ENCODE results near the gene RGS9. TPM values are rescaled to one million over a fixed set of nuclear protein-coding genes. Genes with fewer than 3 reads are reported as not detected.

The RGS9 gene
- total RNA-seq, 1 experiment from 2014 or later, result 3.1 TPM

Other genes starting within 250 kb of the RGS9 start
- 3.7 and 4.4 TPM in 2 replicates for gene LRRC37A3, start 217.9 kb upstream of the RGS9 start, total RNA-seq (2014; rRNA removed; shearing (Covaris generic))
- gene GNA13, start 80.6 kb upstream of the RGS9 start, total RNA-seq (2014; rRNA removed; shearing (Covaris generic)), result 39.6 and 41.1 TPM in 2 replicates

Measured in SJCRH30 (cell line).